GM12878 (cell line): ENCODE measurements around the gene STX16. TPM values are rescaled to one million over a fixed set of nuclear protein-coding genes. Genes with fewer than 3 reads are reported as not detected.
A peak's percentile ranks its signal among the peaks of the same experiment; 100 is the strongest.

ENCODE experiments used
- ATAC-seq: fragments of 200-7000 bp; cut with Tn5 transposase; 3 replicates; pipeline ENCODE4 v1.9.1; 2020; ENCODE audit warnings: mild to moderate bottlenecking, moderate library complexity
- BruUV-seq: library from RNA; stranded (reverse); fragments of 400-500 nt; replicated peaks from 2 replicates; lab custom pipeline; 2021; lab: Mats Ljungman, UMichigan
- CTCF ChIA-PET: fragments of 300-600 bp; sonication (Branson Sonifier 250); formaldehyde crosslinking; extraction: SDS; loops from one replicate; lab custom pipeline; 2021; ENCODE audit warnings: inconsistent platforms; lab: Yijun Ruan, JAX
- POLR2A ChIA-PET: fragments of 350-600 bp; formaldehyde crosslinking; extraction: SDS; loops from one replicate; lab custom pipeline; 2021; ENCODE audit warnings: inconsistent platforms; lab: Charles Lee
- RAD21 ChIA-PET: fragments of 300-600 bp; sonication (Branson Sonifier 250); formaldehyde crosslinking; loops from one replicate; lab custom pipeline; 2023; ENCODE audit warnings: antibody characterized with exemption; ENCODE audit not compliant: unreplicated experiment; lab: Charles Lee
- SMC1A ChIA-PET: fragments of 300-600 bp; sonication (Branson Sonifier 250); formaldehyde crosslinking; loops from one replicate; lab custom pipeline; 2023; ENCODE audit not compliant: unreplicated experiment, uncharacterized antibody; lab: Charles Lee
- DNase-seq: peaks from one replicate; pipeline ENCODE4 v3.0.0-alpha.2; 2011; ENCODE audit warnings: low read depth, low spot score
- FAIRE-seq: peaks from 3 replicates; lab custom pipeline; 2011; peaks lifted over from hg19 to GRCh38; lab: Jason Lieb, UNC
- H2AFZ ChIP-seq: 2 replicates; pipeline ENCODE4 v1.6.0; 2011; ENCODE audit warnings: low read depth, low read length, control low read depth; ENCODE audit not compliant: control insufficient read depth
- H3K27ac ChIP-seq: 2 replicates; pipeline ENCODE4 v1.5.1; 2011; ENCODE audit warnings: control low read depth; ENCODE audit not compliant: control insufficient read depth, insufficient read depth
- H3K27me3 ChIP-seq, 2 experiments: replicated peaks in 1 of 2; 2 replicates each; pipeline versions ENCODE4 v1.6.0 to v1.6.1; 2011; ENCODE audit warnings: low read length in 1 of 2; ENCODE audit not compliant: control insufficient read depth in 2 of 2, insufficient read depth in 2 of 2
- H3K36me3 ChIP-seq, 2 experiments: 2 replicates each; pipeline ENCODE4 v1.5.1; 2011; ENCODE audit warnings: low read length in 1 of 2; ENCODE audit not compliant: control insufficient read depth in 2 of 2, insufficient read depth in 2 of 2
- H3K4me1 ChIP-seq: 2 replicates; pipeline ENCODE4 v1.6.1; 2011; ENCODE audit warnings: mild to moderate bottlenecking, low read length, moderate library complexity, mixed read lengths; ENCODE audit not compliant: control insufficient read depth, insufficient read depth
- H3K4me2 ChIP-seq: 2 replicates; pipeline ENCODE4 v1.6.0; 2011; ENCODE audit warnings: control low read depth; ENCODE audit not compliant: control insufficient read depth, insufficient read depth
- H3K4me3 ChIP-seq: fragments of 200-600 bp; sonication (generic); 2 replicates; pipeline ENCODE4 v1.5.1; 2016
- H3K79me2 ChIP-seq: 2 replicates; pipeline ENCODE4 v1.6.0; 2011; ENCODE audit warnings: low read length; ENCODE audit not compliant: control insufficient read depth, insufficient read depth
- H3K9ac ChIP-seq: 2 replicates; pipeline ENCODE4 v1.8.0; 2011; ENCODE audit warnings: low read length, control low read depth, mixed read lengths; ENCODE audit not compliant: control insufficient read depth, insufficient read depth
- H3K9me3 ChIP-seq: replicated peaks from 3 replicates; pipeline ENCODE4 v1.5.1; 2011; ENCODE audit warnings: mild to moderate bottlenecking, low read length; ENCODE audit not compliant: control insufficient read depth, insufficient read depth
- H4K20me1 ChIP-seq: 2 replicates; pipeline ENCODE4 v1.6.0; 2011; ENCODE audit not compliant: control insufficient read depth, insufficient read depth
- ATF2 ChIP-seq: IDR thresholded peaks from 2 replicates; pipeline ENCODE4 v1.6.1; 2012; ENCODE audit warnings: low read length, inconsistent platforms
- BCL3 ChIP-seq: IDR thresholded peaks from 2 replicates; pipeline ENCODE4 v1.6.1; 2011; ENCODE audit warnings: borderline replicate concordance, low read depth, mild to moderate bottlenecking, moderate library complexity, low read length; ENCODE audit not compliant: insufficient read depth, poor library complexity, severe bottlenecking
- BHLHE40 ChIP-seq, 2 experiments: fragments of 450-650 bp in 1 of 2; IDR thresholded peaks; 2 replicates each; pipeline ENCODE4 v1.6.1; 2011 to 2017; ENCODE audit warnings: low read depth in 2 of 2, borderline replicate concordance in 1 of 2, improper control_type of control experiment in 1 of 2, low read length in 1 of 2, mild to moderate bottlenecking in 1 of 2
- BRCA1 ChIP-seq: IDR thresholded peaks from 2 replicates; pipeline ENCODE4 v1.6.1; 2011; ENCODE audit warnings: low read depth, low read length, improper control_type of control experiment
- CBFB ChIP-seq: IDR thresholded peaks from 2 replicates; pipeline ENCODE4 v1.6.1; 2016; ENCODE audit warnings: antibody characterized with exemption, low read depth
- EGR1 ChIP-seq, 2 experiments: IDR thresholded peaks; 1 replicate in 1 of 2; 2 replicates in 1 of 2; pipeline ENCODE4 v1.6.1; 2011 to 2012; ENCODE audit warnings: low read depth in 2 of 2, low read length in 2 of 2, borderline replicate concordance in 1 of 2, mild to moderate bottlenecking in 1 of 2, moderate library complexity in 1 of 2
- FOXM1 ChIP-seq: IDR thresholded peaks from 2 replicates; pipeline ENCODE4 v1.6.1; 2012; ENCODE audit warnings: low read depth, mild to moderate bottlenecking, inconsistent platforms, low read length, moderate library complexity
- HSF1 ChIP-seq: fragments of 150-350 bp; IDR thresholded peaks from 2 replicates; pipeline ENCODE4 v1.6.1; 2014; ENCODE audit warnings: mild to moderate bottlenecking, low read depth, low read length
- KDM1A ChIP-seq: fragments of 200-600 bp; sonication (generic); IDR thresholded peaks from 2 replicates; pipeline ENCODE4 v1.6.1; 2016; ENCODE audit warnings: borderline replicate concordance
- MXI1 ChIP-seq: fragments of 150-350 bp; IDR thresholded peaks from 2 replicates; pipeline ENCODE4 v1.6.1; 2011; ENCODE audit warnings: low read depth, mild to moderate bottlenecking, inconsistent platforms, low read length, improper control_type of control experiment
- NR2F1 ChIP-seq: fragments of 450-650 bp; conservative IDR thresholded peaks from 2 replicates; pipeline ENCODE4 v1.6.1; 2017; ENCODE audit warnings: mild to moderate bottlenecking
- ZBED1 ChIP-seq: IDR thresholded peaks from 2 replicates; pipeline ENCODE4 v1.6.1; 2016; ENCODE audit warnings: borderline replicate concordance
- WGBS: methylation state at CpG from one replicate; pipeline ENCODE4 v1.1.6; 2016; ENCODE audit warnings: low lambda C conversion rate; ENCODE audit not compliant: insufficient replicate concordance, insufficient coverage; ENCODE audit errors: missing lambda C conversion rate; 5-methylcytosine and 5-hydroxymethylcytosine counted together
- in situ Hi-C: fragments of 300-500 bp; cut with MboI; formaldehyde crosslinking; loops from 9 replicates; pipeline ENCODE4 v1.14.3; 2018; ENCODE audit warnings: mixed read lengths
- intact Hi-C: fragments of 100-400 bp; cut with micrococcal nuclease; formaldehyde crosslinking; loops from one replicate; pipeline ENCODE4 v1.14.2; 2022; ENCODE audit not compliant: unreplicated experiment
- polyA plus RNA-seq, 11 experiments: library from polyadenylated mRNA; depleted of rRNA in 4 of 11; unstranded in 6 of 11; stranded (reverse) in 5 of 11; fragments of >200 nt; fragmentation: Nextera tagmentation in 4 of 11; fragmentation: Illumina TruSeq in 1 of 11; extraction: Ambion mirVana in 4 of 11; extraction: Trizol in 1 of 11; gene quantifications; 1 replicate in 1 of 11; 2 replicates in 10 of 11; pipeline versions ENCODE4 v1.2.1 to v1.2.3, GENCODE V29; 2011 to 2016; ENCODE audit warnings: inconsistent platforms in 2 of 11, missing spikeins in 2 of 11, low read depth in 1 of 11
- total RNA-seq, 4 experiments: library from RNA; depleted of rRNA in 3 of 4; stranded (reverse); fragments of >200 nt in 3 of 4; fragmentation: Illumina TruSeq in 1 of 4; extraction: Trizol in 1 of 4; gene quantifications; 2 replicates each; pipeline versions ENCODE4 v1.2.1 to v1.2.3, GENCODE V29; 2013 to 2021

Gene STX16
- total and polyA plus RNA-seq, 10 of the 15 experiments (the other 5 are each of a cell fraction or from before 2014, with no cell fraction given): 6.3 to 68.4 (median 35.8) TPM

- H3K27me3 ChIP-seq: no peaks in the 10 kb centered on the region
- ATAC-seq: no peak
- WGBS: 97% methylated on average over 11 of the region's 11 CpGs
- ChIA-PET RAD21 (no interaction called here), SMC1A (no interaction called here), CTCF (no interaction called here), POLR2A (no interaction called here)
- in situ Hi-C loops (loop anchor here (25.0 kb wide), 1 partner anchor 446 kb away; the partner anchor contains the start of gene ANKRD60), intact Hi-C loops (no loop called here)
- H3K36me3 ChIP-seq: peaks cover 3 to 5% of the 10 kb centered on the region in 2 experiments; a peak in 2 of 4 replicates
- peak; percentile 59 for TF ChIP-seq BCL3
- TF ChIP-seq MXI1: no peak
- H3K27ac ChIP-seq: no peak overlapping the region
- no peak for DNase-seq
- no peak for FAIRE-seq
- H3K4me1 ChIP-seq: no peaks in the 10 kb centered on the region
- H3K4me3 ChIP-seq: no peak overlapping the region
- H3K79me2 ChIP-seq: no peaks in the 10 kb centered on the region
- no peaks in the 10 kb centered on the region for H3K9me3 ChIP-seq
- no peak overlapping the region for H3K9ac ChIP-seq
- no peak overlapping the region for H3K4me2 ChIP-seq
- H2AFZ ChIP-seq: no peak overlapping the region
- H4K20me1 ChIP-seq: no peaks in the 10 kb centered on the region
- no TSS peak for BruUV-seq
These were observed 31.8 kb downstream of the STX16 start for GRCh38 chr20:58682656-58683531.

GRCh38 chr20:58684291-58684690, 33.2 kb downstream of the STX16 start:
- no peak overlapping the region for H3K4me2 ChIP-seq
- H2AFZ ChIP-seq: no peak overlapping the region
- no peak overlapping the region for H3K9ac ChIP-seq
- peaks cover 3 to 5% of the 10 kb centered on the region in 2 experiments; a peak in 2 of 4 replicates for H3K36me3 ChIP-seq
- H3K9me3 ChIP-seq: no peaks in the 10 kb centered on the region
- no peak overlapping the region for H3K27ac ChIP-seq
- ChIA-PET POLR2A (no interaction called here), RAD21 (no interaction called here), CTCF (no interaction called here), SMC1A (no interaction called here)
- WGBS: 100% methylated on average over 2 of the region's 2 CpGs
- intact Hi-C loops (no loop called here), in situ Hi-C loops (loop anchor here (25.0 kb wide), 1 partner anchor 447 kb away; the partner anchor contains the start of gene ANKRD60)
- H3K4me1 ChIP-seq: no peaks in the 10 kb centered on the region
- ATAC-seq (no peak), FAIRE-seq (no peak), DNase-seq (no peak)
- no peaks in the 10 kb centered on the region for H4K20me1 ChIP-seq
- no TSS peak for BruUV-seq
- no peaks in the 10 kb centered on the region for H3K79me2 ChIP-seq
- no peak overlapping the region for H3K4me3 ChIP-seq
- no peaks in the 10 kb centered on the region for H3K27me3 ChIP-seq
- no peak for TF ChIP-seq KDM1A
- no peak for TF ChIP-seq ATF2
- no peak for TF ChIP-seq HSF1
- TF ChIP-seq BHLHE40 (IDR thresholded peaks at IDR 0.05; ENCODE audit: borderline replicate concordance in 1 of 2, low read depth in 2 of 2, low read length in 1 of 2): no peak
- TF ChIP-seq BRCA1: no peak
- no peak for TF ChIP-seq NR2F1
- TF ChIP-seq FOXM1: no peak
- no peak for TF ChIP-seq ZBED1
- TF ChIP-seq EGR1 (IDR thresholded peaks at IDR 0.05; ENCODE audit: borderline replicate concordance in 1 of 2, low read depth in 2 of 2, low read length in 2 of 2): no peak
- no peak for TF ChIP-seq CBFB
